B cell (primary cell): ENCODE results near the gene FAM229A. TPM values are rescaled to one million over a fixed set of nuclear protein-coding genes. Genes with fewer than 3 reads are reported as not detected.

ENCODE experiments used
- ATAC-seq: fragments of 200-7000 bp; cut with Tn5 transposase; one replicate; pipeline ENCODE4 v1.10.0; 2021; ENCODE audit warnings: low read depth, mild to moderate bottlenecking, moderate number of reproducible peaks, moderate library complexity
- CTCF ChIA-PET: fragments of 350-600 bp; sonication (Branson Sonifier 250); formaldehyde crosslinking; loops from one replicate; lab custom pipeline; 2021; ENCODE audit warnings: antibody characterized with exemption, inconsistent platforms; lab: Charles Lee
- POLR2A ChIA-PET: fragments of 350-600 bp; sonication (Branson Sonifier 250); formaldehyde crosslinking; loops from one replicate; lab custom pipeline; 2021; ENCODE audit warnings: antibody characterized with exemption; lab: Charles Lee
- DNase-seq: peaks from one replicate; pipeline ENCODE4 v3.0.0; 2013
- H2AFZ ChIP-seq: 2 replicates; pipeline ENCODE4 v1.6.1; 2012; ENCODE audit warnings: mild to moderate bottlenecking, low read depth, low read length; ENCODE audit not compliant: insufficient read depth, poor library complexity, severe bottlenecking
- H3K27ac ChIP-seq, 2 donors: 1 replicate in 1 of 2; 2 replicates in 1 of 2; pipeline ENCODE4 v1.5.1; 2012 to 2013; ENCODE audit warnings: low read length in 2 of 2, mild to moderate bottlenecking in 2 of 2, moderate library complexity in 1 of 2
- H3K27me3 ChIP-seq, 4 experiments: fragments of 200-600 bp in 1 of 4; sonication (generic) in 1 of 4; replicated peaks in 1 of 4; 1 replicate in 2 of 4; 2 replicates in 2 of 4; pipeline versions ENCODE4 v1.6.1 to v1.7.0; 2013 to 2016; ENCODE audit warnings: low read length in 3 of 4, mild to moderate bottlenecking in 2 of 4, mixed read lengths in 1 of 4, moderate library complexity in 1 of 4; ENCODE audit not compliant: insufficient read depth in 4 of 4, control insufficient read depth in 3 of 4; ENCODE audit errors: control extremely low read depth in 1 of 4
- H3K36me3 ChIP-seq, 2 experiments: replicated peaks in 1 of 2; 1 replicate in 1 of 2; 2 replicates in 1 of 2; pipeline versions ENCODE4 v1.6.1 to v1.7.1; 2013; ENCODE audit warnings: low read length in 1 of 2; ENCODE audit not compliant: insufficient read depth in 2 of 2, control insufficient read depth in 1 of 2; ENCODE audit errors: control extremely low read depth in 1 of 2, extremely low read depth in 1 of 2
- H3K4me1 ChIP-seq, 2 donors: fragments of 200-600 bp in 1 of 2; sonication (generic) in 1 of 2; 1 replicate in 1 of 2; 2 replicates in 1 of 2; pipeline versions ENCODE4 v1.5.1 to v1.6.1; 2013 to 2017; ENCODE audit warnings: low read length in 2 of 2; ENCODE audit not compliant: control insufficient read depth in 2 of 2, insufficient read depth in 2 of 2
- H3K4me2 ChIP-seq: replicated peaks from 2 replicates; pipeline ENCODE3; 2012; ENCODE audit warnings: mild to moderate bottlenecking, low read depth, low read length; ENCODE audit not compliant: poor library complexity, severe bottlenecking
- H3K4me3 ChIP-seq, 5 experiments: fragments of 200-600 bp in 1 of 5; sonication (generic) in 1 of 5; 1 replicate in 3 of 5; 2 replicates in 2 of 5; pipeline versions ENCODE4 v1.5.1 to v1.7.0; 2011 to 2016; ENCODE audit warnings: low read length in 4 of 5, mild to moderate bottlenecking in 4 of 5, low read depth in 2 of 5, control low read depth in 1 of 5, moderate library complexity in 1 of 5; ENCODE audit not compliant: insufficient read depth in 1 of 5; ENCODE audit errors: control extremely low read depth in 1 of 5, extremely low read depth in 1 of 5
- H3K79me2 ChIP-seq: fragments of 200-600 bp; sonication (generic); one replicate; pipeline ENCODE4 v1.6.0; 2016; ENCODE audit warnings: low read length; ENCODE audit not compliant: control insufficient read depth, insufficient read depth
- H3K9ac ChIP-seq: fragments of 200-600 bp; sonication (generic); 2 replicates; pipeline ENCODE4 v1.6.1; 2017; ENCODE audit warnings: mild to moderate bottlenecking, low read length, moderate library complexity
- H3K9me3 ChIP-seq, 3 donors: one replicate each; pipeline versions ENCODE4 v1.6.1 to v1.7.1; 2013; ENCODE audit warnings: low read length in 2 of 3; ENCODE audit not compliant: control insufficient read depth in 2 of 3, insufficient read depth in 1 of 3; ENCODE audit errors: control extremely low read depth in 1 of 3
- H4K20me1 ChIP-seq: 2 replicates; pipeline ENCODE4 v1.6.0; 2012; ENCODE audit warnings: mild to moderate bottlenecking, low read length; ENCODE audit not compliant: insufficient read depth, control insufficient read depth, poor library complexity, severe bottlenecking
- H3K27ac Mint-ChIP-seq: one replicate; pipeline ENCODE4 v1.8.0; 2021; ENCODE audit warnings: mixed read lengths
- H3K27me3 Mint-ChIP-seq: one replicate; pipeline ENCODE4 v1.8.0; 2021; ENCODE audit warnings: mixed read lengths
- H3K4me1 Mint-ChIP-seq: one replicate; pipeline ENCODE4 v1.8.0; 2021; ENCODE audit warnings: mixed read lengths
- H3K4me3 Mint-ChIP-seq: one replicate; pipeline ENCODE4 v1.8.0; 2021; ENCODE audit warnings: mixed read lengths
- H3K9me3 Mint-ChIP-seq: one replicate; pipeline ENCODE4 v1.8.0; 2022; ENCODE audit warnings: mixed read lengths; ENCODE audit not compliant: insufficient read depth
- CTCF ChIP-seq: fragments of 200-600 bp; IDR thresholded peaks from one replicate; pipeline ENCODE4 v1.8.0; 2022; ENCODE audit warnings: antibody characterized with exemption, mild to moderate bottlenecking
- EZH2 ChIP-seq: IDR thresholded peaks from 2 replicates; pipeline ENCODE4 v1.6.1; 2012; ENCODE audit warnings: borderline replicate concordance, low read depth, mild to moderate bottlenecking, moderate library complexity, low read length; ENCODE audit not compliant: insufficient read depth, poor library complexity, severe bottlenecking
- WGBS: methylation state at CpG from one replicate; pipeline ENCODE4 v1.1.5; 2013; ENCODE audit warnings: missing lambda C conversion rate; ENCODE audit not compliant: insufficient coverage; 5-methylcytosine and 5-hydroxymethylcytosine counted together
- intact Hi-C: fragments of 100-400 bp; cut with micrococcal nuclease; formaldehyde crosslinking; loops from one replicate; pipeline ENCODE4 v1.10.0; 2022
- polyA plus RNA-seq: library from polyadenylated mRNA; depleted of rRNA; stranded (reverse); fragments of >200 nt; gene quantifications from 2 replicates; pipeline ENCODE4 v1.2.3, GENCODE V29; 2012
- total RNA-seq, 2 donors: library from RNA; stranded (reverse); fragments of 120-200 nt in 1 of 2; gene quantifications; 1 replicate in 1 of 2; 2 replicates in 1 of 2; pipeline versions ENCODE4 v1.2.3 to v1.2.4, GENCODE V29; 2013 to 2022

The FAM229A gene
- total and polyA plus RNA-seq, 2 donors (not counting 1 experiment from before 2014, with no cell fraction given): 33.3 to 33.8 TPM

DNA sequence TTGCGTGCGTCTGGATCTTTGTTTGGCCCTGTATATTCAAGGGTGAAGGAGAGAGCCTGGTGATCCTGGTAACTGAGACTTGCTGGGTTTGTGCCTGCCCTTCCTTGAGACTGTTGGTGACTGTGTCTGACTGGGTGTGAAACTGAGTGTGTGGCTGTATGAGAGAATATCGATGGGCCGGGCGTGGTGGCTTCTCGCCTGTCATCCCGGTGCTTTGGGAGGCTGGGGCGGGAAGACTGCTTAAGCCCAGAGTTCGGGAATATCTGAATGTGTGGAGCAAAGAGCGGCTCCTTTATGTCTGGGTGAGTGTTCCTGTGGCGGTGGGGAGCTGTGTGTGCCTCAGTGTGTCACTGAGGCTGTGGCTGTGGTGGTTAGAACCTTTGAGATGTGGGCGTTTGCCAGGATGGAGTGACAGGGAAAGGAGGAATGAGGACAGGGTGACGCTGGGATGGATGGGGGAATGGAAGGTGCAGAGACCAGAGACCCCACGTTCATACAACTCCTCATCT, 23.6 kb downstream of the FAM229A start:
- Histone ChIP-seq H3K4me3 (no peak overlapping the region), H3K4me1 (peaks cover 52 to 56% of the 10 kb centered on the region in 2 donors), H3K27me3 (no peaks in the 10 kb centered on the region), H3K79me2 (peaks cover 19% of the 10 kb centered on the region), H3K9ac (no peak overlapping the region), H3K27ac (no peak overlapping the region), H4K20me1 (peaks cover 32% of the 10 kb centered on the region), H3K4me2 (peak overlapping the region; percentile 89), H3K9me3 (no peaks in the 10 kb centered on the region), H2AFZ (no peak overlapping the region), H3K36me3 (peaks cover 0 to 6% of the 10 kb centered on the region in 2 experiments)
- WGBS: 94% methylated on average over 11 of the region's 14 CpGs
- CTCF ChIA-PET: no interaction called here
- ATAC-seq: no peak
- Mint-ChIP-seq H3K4me1 (peaks cover 55% of the 10 kb centered on the region), H3K27ac (peak overlapping the region; percentile 64), H3K9me3 (no peaks in the 10 kb centered on the region), H3K27me3 (no peaks in the 10 kb centered on the region), H3K4me3 (peak overlapping the region; percentile 30)
- TF ChIP-seq EZH2 (no peak), CTCF (no peak)
- POLR2A ChIA-PET: interaction anchor here (3.9 kb wide), 1 partner anchor 13 kb away, joined by 51 read pairs; no protein-coding TSS in a partner anchor
- no peak for DNase-seq
- intact Hi-C loops: loop anchor here (5.0 kb wide), 1 partner anchor 34 kb away; no protein-coding TSS in a partner anchor
